BLaER1 treated with 17β-estradiol and CSF1 and Interleukin-3, amounts not matched to agents 10 nM and 100 nM (cell line): Measurements from ENCODE around the gene COL5A2.

Experiments
- H3K27ac ChIP-seq, 11 experiments: shearing (Covaris generic); formaldehyde crosslinking; 2 replicates each; pipeline ENCODE4 v1.8.1; 2022
- H3K27me3 ChIP-seq, 11 experiments: shearing (Covaris generic); formaldehyde crosslinking; 2 replicates each; pipeline ENCODE4 v1.8.1; 2022
- H3K36me3 ChIP-seq, 11 experiments: shearing (Covaris generic); formaldehyde crosslinking; 2 replicates each; pipeline ENCODE4 v1.8.1; 2022
- H3K4me1 ChIP-seq, 10 experiments: shearing (Covaris generic); formaldehyde crosslinking; 2 replicates each; pipeline ENCODE4 v1.8.1; 2022
- H3K4me2 ChIP-seq, 11 experiments: shearing (Covaris generic); formaldehyde crosslinking; 2 replicates each; pipeline ENCODE4 v1.8.1; 2022
- H3K4me3 ChIP-seq, 10 experiments: shearing (Covaris generic); formaldehyde crosslinking; 2 replicates each; pipeline ENCODE4 v1.8.1; 2022
- H3K9ac ChIP-seq, 11 experiments: shearing (Covaris generic); formaldehyde crosslinking; 2 replicates each; pipeline ENCODE4 v1.8.1; 2022
- H3K9me3 ChIP-seq, 11 experiments: shearing (Covaris generic); formaldehyde crosslinking; replicated peaks in 1 of 11; 2 replicates each; pipeline ENCODE4 v1.8.1; 2022
- H4K20me1 ChIP-seq, 11 experiments: shearing (Covaris generic); formaldehyde crosslinking; 2 replicates each; pipeline ENCODE4 v1.8.1; 2022
- Cebpa-rat ChIP-seq, 11 experiments: shearing (Covaris generic); IDR thresholded peaks; 2 replicates each; pipeline ENCODE4 v1.8.1; 2022

Gene COL5A2

GRCh38 chr2:189210250-189211087 is 30.9 kb upstream of the COL5A2 start:
- H3K4me2 ChIP-seq: peak overlapping the region in 3 of 11 experiments; percentile 51 to 60 (median 52); a peak in 6 of 22 replicates
- no peak overlapping the region for H3K9ac ChIP-seq
- no peaks in the 10 kb centered on the region for H3K9me3 ChIP-seq
- H3K4me3 ChIP-seq: no peak overlapping the region
- TF ChIP-seq Cebpa-rat (IDR thresholded peaks at IDR 0.05): no peak
- H3K27me3 ChIP-seq: no peaks in the 10 kb centered on the region
- H3K27ac ChIP-seq: peak overlapping the region in 1 of 11 experiments; percentile 27; a peak in 1 of 22 replicates
- peaks cover 0 to 16% (median 0%) of the 10 kb centered on the region in 10 experiments; a peak in 6 of 20 replicates for H3K4me1 ChIP-seq
- H4K20me1 ChIP-seq: no peaks in the 10 kb centered on the region
- no peaks in the 10 kb centered on the region for H3K36me3 ChIP-seq

- H3K27me3 ChIP-seq: no peaks in the 10 kb centered on the region
- H3K9ac ChIP-seq: no peak overlapping the region
- no peak overlapping the region for H3K4me2 ChIP-seq
- H3K27ac ChIP-seq: no peak overlapping the region
- no peaks in the 10 kb centered on the region for H4K20me1 ChIP-seq
- no peak for TF ChIP-seq Cebpa-rat (IDR thresholded peaks at IDR 0.05)
- H3K4me1 ChIP-seq: peaks cover 0 to 30% (median 0%) of the 10 kb centered on the region in 10 experiments; a peak in 6 of 20 replicates
- H3K4me3 ChIP-seq: no peak overlapping the region
- no peaks in the 10 kb centered on the region for H3K9me3 ChIP-seq
- H3K36me3 ChIP-seq: no peaks in the 10 kb centered on the region
Observed at GRCh38 chr2:189208254-189208653, 28.7 kb upstream of the COL5A2 start.

- H3K27me3 ChIP-seq: no peaks in the 10 kb centered on the region
- 0 out of 22 replicates have a peak overlapping the region, but pooled peaks of 1 of the 11 experiments have one; percentile 14 for H3K27ac ChIP-seq
- no peak overlapping the region for H3K9ac ChIP-seq
- no peaks in the 10 kb centered on the region for H4K20me1 ChIP-seq
- no peak overlapping the region for H3K4me3 ChIP-seq
- peak overlapping the region in 3 of 11 experiments; percentile 33 to 62 (median 43); a peak in 6 of 22 replicates for H3K4me2 ChIP-seq
- no peak for TF ChIP-seq Cebpa-rat (IDR thresholded peaks at IDR 0.05)
- H3K9me3 ChIP-seq: no peaks in the 10 kb centered on the region
- peaks cover 0 to 17% (median 0%) of the 10 kb centered on the region in 10 experiments; a peak in 6 of 20 replicates for H3K4me1 ChIP-seq
- H3K36me3 ChIP-seq: no peaks in the 10 kb centered on the region
Observed at GRCh38 chr2:189204322-189204941, 24.9 kb upstream of the COL5A2 start.

- H3K4me2 ChIP-seq: 0 out of 22 replicates have a peak overlapping the region, but pooled peaks of 1 of the 11 experiments have one; percentile 17
- H3K27me3 ChIP-seq: no peaks in the 10 kb centered on the region
- H3K4me3 ChIP-seq: no peak overlapping the region
- no peaks in the 10 kb centered on the region for H3K9me3 ChIP-seq
- no peak overlapping the region for H3K9ac ChIP-seq
- H3K4me1 ChIP-seq: peaks cover 0 to 17% (median 0%) of the 10 kb centered on the region in 10 experiments; a peak in 6 of 20 replicates
- no peak for TF ChIP-seq Cebpa-rat (IDR thresholded peaks at IDR 0.05)
- H4K20me1 ChIP-seq: no peaks in the 10 kb centered on the region
- H3K36me3 ChIP-seq: no peaks in the 10 kb centered on the region
- H3K27ac ChIP-seq: no peak overlapping the region
Observed at GRCh38 chr2:189203177-189203799, 23.7 kb upstream of the COL5A2 start.

- Histone ChIP-seq H3K36me3 (no peaks in the 10 kb centered on the region), H3K4me2 (no peak overlapping the region), H3K9me3 (no peaks in the 10 kb centered on the region; a peak in 1 of 22 replicates), H3K4me3 (no peak overlapping the region), H3K9ac (no peak overlapping the region), H4K20me1 (no peaks in the 10 kb centered on the region), H3K4me1 (peaks cover 0 to 17% (median 0%) of the 10 kb centered on the region in 10 experiments; a peak in 6 of 20 replicates), H3K27ac (no peak overlapping the region), H3K27me3 (no peaks in the 10 kb centered on the region)
- no peak for TF ChIP-seq Cebpa-rat (IDR thresholded peaks at IDR 0.05)
Observed at GRCh38 chr2:189199797-189200196, 20.2 kb upstream of the COL5A2 start.

- TF ChIP-seq Cebpa-rat (IDR thresholded peaks at IDR 0.05): no peak
- Histone ChIP-seq H3K9me3 (no peaks in the 10 kb centered on the region; a peak in 1 of 22 replicates), H3K9ac (no peak overlapping the region), H4K20me1 (no peaks in the 10 kb centered on the region), H3K27me3 (no peaks in the 10 kb centered on the region), H3K4me1 (no peaks in the 10 kb centered on the region), H3K27ac (no peak overlapping the region), H3K4me3 (no peak overlapping the region), H3K36me3 (no peaks in the 10 kb centered on the region), H3K4me2 (no peak overlapping the region)
Observed at GRCh38 chr2:189192766-189193165, 13.2 kb upstream of the COL5A2 start.

GRCh38 chr2:189191766-189192165 is 12.2 kb upstream of the COL5A2 start:
- H3K9ac ChIP-seq: no peak overlapping the region
- no peaks in the 10 kb centered on the region; a peak in 1 of 22 replicates for H3K9me3 ChIP-seq
- H3K27me3 ChIP-seq: no peaks in the 10 kb centered on the region
- peaks cover 0 to 4% (median 0%) of the 10 kb centered on the region in 10 experiments; a peak in 1 of 20 replicates for H3K4me1 ChIP-seq
- no peak overlapping the region for H3K4me2 ChIP-seq
- no peak overlapping the region for H3K4me3 ChIP-seq
- H3K36me3 ChIP-seq: no peaks in the 10 kb centered on the region
- no peak overlapping the region for H3K27ac ChIP-seq
- TF ChIP-seq Cebpa-rat (IDR thresholded peaks at IDR 0.05): no peak
- no peaks in the 10 kb centered on the region for H4K20me1 ChIP-seq

- no peak for TF ChIP-seq Cebpa-rat (IDR thresholded peaks at IDR 0.05)
- Histone ChIP-seq H3K27ac (no peak overlapping the region), H3K4me2 (no peak overlapping the region), H3K36me3 (no peaks in the 10 kb centered on the region), H3K4me1 (peaks cover 0 to 13% (median 6%) of the 10 kb centered on the region in 10 experiments; a peak in 11 of 20 replicates), H3K4me3 (no peak overlapping the region), H3K9me3 (no peaks in the 10 kb centered on the region; a peak in 1 of 22 replicates), H4K20me1 (no peaks in the 10 kb centered on the region), H3K27me3 (no peaks in the 10 kb centered on the region), H3K9ac (no peak overlapping the region)
Observed at GRCh38 chr2:189190685-189191084, 11.1 kb upstream of the COL5A2 start.
